Activated CD4-positive, alpha-beta T cell treated with anti-CD3 and anti-CD28 coated beads for 48 hours (primary cell): Measurements from ENCODE around the gene CDH16.

Source experiments
- DNase-seq: peaks from one replicate; pipeline ENCODE4 v3.0.0-alpha.2; 2020

CDH16 gene

GRCh38 chr16:66926171-66926947 lies 7.7 kb upstream of the CDH16 start:
- DNase-seq: no peak

GRCh38 chr16:66925322-66925840 lies 6.7 kb upstream of the CDH16 start, which contains the start of gene RRAD:
Gene RRAD (minus strand): TSS chr16:66925535. CDS start chr16:66925179, 356 bp downstream.
- no peak for DNase-seq

GRCh38 chr16:66924527-66925321 lies 6.0 kb upstream of the CDH16 start:
- DNase-seq: peak; percentile 55

GRCh38 chr16:66923866-66924265 lies 5.2 kb upstream of the CDH16 start:
- no peak for DNase-seq

- DNase-seq: no peak
These were observed 4.6 kb upstream of the CDH16 start for GRCh38 chr16:66923247-66923731.

GRCh38 chr16:66921729-66922450 lies 3.2 kb upstream of the CDH16 start:
- no peak for DNase-seq

- no peak for DNase-seq
These were observed 2.4 kb upstream of the CDH16 start for GRCh38 chr16:66920924-66921680.

GRCh38 chr16:66920299-66920590 lies 1.6 kb upstream of the CDH16 start:
- no peak for DNase-seq

GRCh38 chr16:66919569-66920298 lies 1.0 kb upstream of the CDH16 start:
- DNase-seq: no peak

- no peak for DNase-seq
These were observed 330 bp downstream of the CDH16 start for GRCh38 chr16:66918355-66918754.

- no peak for DNase-seq
These were observed 944 bp downstream of the CDH16 start for GRCh38 chr16:66917741-66918140.

GRCh38 chr16:66916518-66916917 lies 2.2 kb downstream of the CDH16 start:
- no peak for DNase-seq

- DNase-seq: no peak
These were observed 3.6 kb downstream of the CDH16 start for GRCh38 chr16:66915041-66915440.

GRCh38 chr16:66914541-66914940 lies 4.1 kb downstream of the CDH16 start:
- DNase-seq: no peak

GRCh38 chr16:66913711-66914110 lies 5.0 kb downstream of the CDH16 start:
- no peak for DNase-seq

GRCh38 chr16:66913081-66913480 lies 5.6 kb downstream of the CDH16 start:
- no peak for DNase-seq

GRCh38 chr16:66911801-66912200 lies 6.9 kb downstream of the CDH16 start:
- DNase-seq: no peak

- peak; percentile 31 for DNase-seq
These were observed 7.6 kb downstream of the CDH16 start for GRCh38 chr16:66911112-66911511.

GRCh38 chr16:66910175-66910940 lies 8.3 kb downstream of the CDH16 start:
- no peak for DNase-seq

- no peak for DNase-seq
These were observed 9.7 kb downstream of the CDH16 start for GRCh38 chr16:66908762-66909559.
